Ascending aorta (tissue), 2 donors: ENCODE measurements around the gene RNF144B. TPM values are rescaled to one million over a fixed set of nuclear protein-coding genes. Genes with fewer than 3 reads are reported as not detected.

Experiments used
- DNase-seq, 2 donors: peaks; one replicate each; pipeline ENCODE4 v3.0.0-alpha.2; 2019; ENCODE audit warnings: low spot score in 2 of 2
- H3K27ac ChIP-seq, 2 donors: fragments of 200-600 bp; sonication (generic); one replicate each; pipeline ENCODE4 v1.5.1; 2016 to 2017; ENCODE audit warnings: mild to moderate bottlenecking in 1 of 2
- H3K27me3 ChIP-seq: fragments of 200-600 bp; sonication (generic); one replicate; pipeline ENCODE4 v1.5.1; 2017
- H3K36me3 ChIP-seq, 2 donors: fragments of 200-600 bp; sonication (generic); one replicate each; pipeline ENCODE4 v1.5.1; 2016
- H3K4me1 ChIP-seq, 2 donors: fragments of 200-600 bp; sonication (generic); one replicate each; pipeline ENCODE4 v1.5.1; 2016 to 2017; ENCODE audit warnings: mild to moderate bottlenecking in 1 of 2
- H3K4me3 ChIP-seq, 2 donors: fragments of 200-600 bp; sonication (generic); one replicate each; pipeline ENCODE4 v1.5.1; 2016 to 2017; ENCODE audit warnings: mild to moderate bottlenecking in 1 of 2
- H3K9me3 ChIP-seq, 2 donors: fragments of 200-600 bp; sonication (generic); one replicate each; pipeline ENCODE4 v1.5.1; 2016
- CTCF ChIP-seq, 3 experiments: fragments of 200-600 bp in 2 of 3; fragments of 450-650 bp in 1 of 3; sonication (generic) in 2 of 3; IDR thresholded peaks; one replicate each; pipeline ENCODE4 v1.5.1; 2016 to 2019; ENCODE audit warnings: antibody characterized with exemption in 3 of 3, mild to moderate bottlenecking in 1 of 3, moderate library complexity in 1 of 3
- intact Hi-C: fragments of 100-400 bp; cut with DNase I; formaldehyde crosslinking; loops from one replicate; pipeline ENCODE4 v1.15.1; 2023
- total RNA-seq: library from RNA; depleted of rRNA; stranded (reverse); fragments of >200 nt; gene quantifications from one replicate; pipeline ENCODE4 v1.1.0, GENCODE V29; 2016

Gene RNF144B
- total RNA-seq, 1 donor from 2014 or later, result 52.3 TPM

DNA sequence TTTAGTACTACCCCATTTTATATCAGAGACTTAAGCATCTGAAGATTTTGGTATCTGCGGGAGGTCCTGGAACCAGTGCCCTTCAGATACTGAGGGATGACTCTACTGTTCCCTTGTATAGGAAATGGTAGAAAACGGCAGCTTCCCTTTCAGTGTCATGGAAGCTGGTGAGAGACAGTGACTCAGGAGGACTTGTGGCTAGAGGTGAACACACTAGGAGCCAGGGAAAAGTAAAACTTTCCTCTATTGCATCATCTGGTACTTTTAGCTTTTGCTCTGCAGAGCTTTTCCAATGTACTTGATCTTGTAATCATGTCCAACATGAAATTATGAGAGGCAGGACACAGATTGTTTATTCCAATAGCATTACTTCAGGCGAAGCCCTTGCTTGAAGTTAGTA is 45.0 kb downstream of the RNF144B start:
- H3K4me1 ChIP-seq, result no peaks in the 10 kb centered on the region
- H3K9me3 ChIP-seq, result no peaks in the 10 kb centered on the region
- no peak for TF ChIP-seq CTCF (IDR thresholded peaks at IDR 0.05)
- DNase-seq, result no peak
- H3K27me3 ChIP-seq, result no peaks in the 10 kb centered on the region
- H3K4me3 ChIP-seq, result no peak overlapping the region
- no peaks in the 10 kb centered on the region for H3K36me3 ChIP-seq
- intact Hi-C loops, result loop anchor here (5.0 kb wide), 1 partner anchor 70 kb away; no protein-coding TSS in a partner anchor
- H3K27ac ChIP-seq, result no peak overlapping the region

DNA sequence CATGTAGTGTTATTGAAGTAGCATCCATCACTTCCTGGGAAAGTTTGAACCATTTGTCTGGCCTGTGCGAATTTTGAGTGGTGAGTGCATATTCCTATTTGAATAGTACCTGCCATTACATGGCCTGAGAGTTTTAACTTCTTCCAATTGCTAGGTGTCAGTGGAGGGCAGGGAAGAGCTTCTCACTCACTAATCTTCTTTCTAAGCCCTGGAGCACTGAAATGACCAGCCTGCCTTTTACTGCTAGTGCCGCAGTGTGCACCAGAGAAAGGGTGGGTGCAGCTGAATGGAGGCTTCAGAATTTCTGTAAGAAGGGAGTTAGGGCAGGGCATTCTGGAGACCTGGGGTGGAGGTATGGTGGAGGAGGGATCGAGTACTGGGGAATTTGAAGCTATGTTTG is 45.5 kb downstream of the RNF144B start:
- Histone ChIP-seq H3K27me3 (no peaks in the 10 kb centered on the region), H3K4me3 (no peak overlapping the region), H3K4me1 (no peaks in the 10 kb centered on the region), H3K36me3 (no peaks in the 10 kb centered on the region), H3K27ac (no peak overlapping the region), H3K9me3 (no peaks in the 10 kb centered on the region)
- intact Hi-C loops, result loop anchor here (5.0 kb wide), 1 partner anchor 70 kb away; no protein-coding TSS in a partner anchor
- TF ChIP-seq CTCF (IDR thresholded peaks at IDR 0.05), result no peak
- DNase-seq, result no peak

DNA sequence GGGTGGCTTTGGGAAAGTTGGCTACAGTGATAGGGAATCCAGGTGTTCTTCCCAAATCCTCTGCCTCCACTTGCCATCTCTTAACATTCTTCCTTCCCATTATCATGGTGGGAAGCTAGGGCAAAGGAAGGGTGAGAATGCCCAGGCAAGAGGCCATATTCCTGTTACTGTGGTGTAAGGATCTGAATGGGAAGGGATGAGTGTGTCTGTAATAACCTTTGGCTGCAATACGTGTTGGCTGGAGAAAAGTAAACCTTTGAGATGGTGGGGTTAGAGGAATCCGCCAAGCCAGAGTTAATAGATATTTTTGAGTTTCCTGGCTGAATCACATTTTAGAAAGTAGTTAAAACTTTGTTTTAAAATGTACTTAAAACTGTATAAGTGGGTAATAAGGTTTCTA is 45.9 kb downstream of the RNF144B start:
- TF ChIP-seq CTCF (IDR thresholded peaks at IDR 0.05), result no peak
- no peaks in the 10 kb centered on the region for H3K9me3 ChIP-seq
- DNase-seq, result no peak
- no peaks in the 10 kb centered on the region for H3K27me3 ChIP-seq
- H3K4me3 ChIP-seq, result no peak overlapping the region
- intact Hi-C loops, result loop anchor here (5.0 kb wide), 1 partner anchor 69 kb away; no protein-coding TSS in a partner anchor
- H3K27ac ChIP-seq, result no peak overlapping the region
- no peaks in the 10 kb centered on the region for H3K4me1 ChIP-seq
- H3K36me3 ChIP-seq, result no peaks in the 10 kb centered on the region

DNA sequence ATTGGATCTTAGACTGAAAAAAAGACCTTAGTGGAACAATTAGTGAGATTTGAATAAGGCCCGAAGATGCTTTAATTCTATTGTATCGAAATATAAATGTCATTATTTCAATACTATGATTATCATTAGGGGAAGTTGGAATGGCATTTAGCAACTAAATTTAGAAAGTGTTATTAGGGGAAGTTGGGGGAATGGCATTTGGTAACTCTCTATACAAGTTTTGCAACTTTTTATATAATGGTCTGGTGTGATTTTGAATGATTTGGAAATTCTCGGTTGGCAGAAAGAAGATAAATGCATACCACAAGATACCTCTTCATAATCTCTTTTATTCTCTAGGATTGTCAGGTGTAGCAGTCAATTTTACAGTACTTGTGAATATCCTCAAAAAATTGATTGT is 49.2 kb downstream of the RNF144B start:
- TF ChIP-seq CTCF (IDR thresholded peaks at IDR 0.05), result no peak
- H3K36me3 ChIP-seq, result no peaks in the 10 kb centered on the region
- H3K4me3 ChIP-seq, result no peak overlapping the region
- no peaks in the 10 kb centered on the region for H3K4me1 ChIP-seq
- intact Hi-C loops, result no loop called here
- H3K27ac ChIP-seq, result no peak overlapping the region
- H3K9me3 ChIP-seq, result no peaks in the 10 kb centered on the region
- no peaks in the 10 kb centered on the region for H3K27me3 ChIP-seq
- DNase-seq, result no peak

DNA sequence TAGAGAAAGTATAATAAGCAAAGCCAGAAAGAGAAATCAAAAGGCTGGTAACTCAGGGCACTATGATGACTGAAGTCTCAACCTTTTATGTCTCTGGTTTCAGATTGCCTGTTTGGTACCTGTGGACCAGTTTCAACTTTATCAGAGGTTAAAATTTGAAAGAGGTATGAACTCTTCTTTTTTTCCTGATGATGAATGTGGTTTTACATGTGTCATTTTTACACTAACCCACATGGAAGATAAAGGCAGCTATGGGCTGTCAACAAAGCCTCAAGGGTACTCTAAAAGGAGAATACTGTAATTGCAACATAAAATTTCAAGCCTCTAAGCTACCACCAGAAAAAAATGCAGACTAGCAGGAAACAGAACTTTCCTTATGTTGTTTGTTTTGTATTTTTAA is 52.4 kb downstream of the RNF144B start:
- Histone ChIP-seq H3K36me3 (no peaks in the 10 kb centered on the region), H3K27me3 (no peaks in the 10 kb centered on the region), H3K4me1 (peaks cover 0 to 4% of the 10 kb centered on the region in 2 donors), H3K27ac (no peak overlapping the region), H3K9me3 (no peaks in the 10 kb centered on the region), H3K4me3 (no peak overlapping the region)
- no peak for TF ChIP-seq CTCF (IDR thresholded peaks at IDR 0.05)
- intact Hi-C loops, result no loop called here
- no peak for DNase-seq
